Cardiac fibroblast (primary cell): ENCODE results near the gene GNAZ.
"Not testable (repeated sequence)": the region's sequence is repeated elsewhere in the genome, so short reads cannot be mapped to it uniquely, and the experiment has no call there.

Experiments
- DNase-seq, 2 donors: peaks; one replicate each; pipeline versions ENCODE4 v3.0.0 to v3.0.0-alpha.2; 2010; ENCODE audit warnings: low read depth in 2 of 2
- H3K4me3 ChIP-seq, 2 donors: replicated peaks in 1 of 2; 1 replicate in 1 of 2; 2 replicates in 1 of 2; pipeline ENCODE4 v1.5.1; 2011; ENCODE audit warnings: low read depth in 2 of 2, low read length in 2 of 2, mild to moderate bottlenecking in 2 of 2, moderate library complexity in 1 of 2
- CTCF ChIP-seq: IDR thresholded peaks from one replicate; pipeline ENCODE4 v1.5.1; 2011; ENCODE audit warnings: low read depth, mild to moderate bottlenecking, low read length, inconsistent platforms

The GNAZ gene

GRCh38 chr22:23070418-23071229 lies at the start of gene GNAZ:
Gene GNAZ (plus strand): TSS chr22:23070519. CDS start chr22:23095696, 25,177 bp downstream.
- no peak for TF ChIP-seq CTCF
- H3K4me3 ChIP-seq, result peak within 1 kb of the TSS; percentile 47 to 57
- DNase-seq, result no peak

GRCh38 chr22:23020659-23021293 lies 49.5 kb upstream of the GNAZ start:
- no peak for TF ChIP-seq CTCF
- H3K4me3 ChIP-seq, result no peak overlapping the region
- no peak for DNase-seq

GRCh38 chr22:23021660-23022353 lies 48.5 kb upstream of the GNAZ start:
- DNase-seq, H3K4me3 ChIP-seq: not testable (repeated sequence)

GRCh38 chr22:23023294-23023693 lies 47.0 kb upstream of the GNAZ start:
- TF ChIP-seq CTCF, result no peak
- no peak overlapping the region for H3K4me3 ChIP-seq
- no peak for DNase-seq

- H3K4me3 ChIP-seq, result no peak overlapping the region
- no peak for TF ChIP-seq CTCF
- DNase-seq, result no peak
Observed at GRCh38 chr22:23026777-23027176, 43.5 kb upstream of the GNAZ start.

GRCh38 chr22:23027849-23028248 lies 42.5 kb upstream of the GNAZ start:
- DNase-seq, H3K4me3 ChIP-seq: not testable (repeated sequence)

GRCh38 chr22:23029521-23030228 lies 40.6 kb upstream of the GNAZ start:
- no peak for TF ChIP-seq CTCF
- no peak overlapping the region for H3K4me3 ChIP-seq
- DNase-seq, result no peak
